HepG2 (cell line): ENCODE measurements around the gene RPLP1. TPM values are rescaled to one million over a fixed set of nuclear protein-coding genes. Genes with fewer than 3 reads are reported as not detected.

Source experiments
- ARNT2 ChIP-seq: sonication (generic); formaldehyde crosslinking; IDR thresholded peaks from 2 replicates; pipeline ENCODE4 v1.8.0; 2022; ENCODE audit warnings: mild to moderate bottlenecking, low read depth, missing genetic modification reagents, moderate library complexity
- ATF1 ChIP-seq: IDR thresholded peaks from 2 replicates; pipeline ENCODE4 v1.6.1; 2016; ENCODE audit warnings: mild to moderate bottlenecking, control low read depth
- CC2D1A ChIP-seq: sonication (generic); formaldehyde crosslinking; IDR thresholded peaks from 2 replicates; pipeline ENCODE4 v1.8.1; 2023; ENCODE audit warnings: mild to moderate bottlenecking, missing genetic modification reagents
- CSRNP1 ChIP-seq: sonication (generic); formaldehyde crosslinking; IDR thresholded peaks from 2 replicates; pipeline ENCODE4 v1.8.1; 2023; ENCODE audit warnings: mild to moderate bottlenecking, missing genetic modification reagents
- EHMT2 ChIP-seq: fragments of 200-600 bp; sonication (generic); IDR thresholded peaks from 2 replicates; pipeline ENCODE4 v1.7.0; 2017; ENCODE audit warnings: antibody characterized with exemption, low read depth, low read length, borderline replicate concordance
- ELF3 ChIP-seq: IDR thresholded peaks from 2 replicates; pipeline ENCODE4 v1.6.1; 2016; ENCODE audit warnings: missing genetic modification reagents, missing compliant biosample characterization
- ELF4 ChIP-seq: sonication (generic); formaldehyde crosslinking; IDR thresholded peaks from 2 replicates; pipeline ENCODE4 v1.5.0; 2020; ENCODE audit warnings: missing genetic modification reagents, mild to moderate bottlenecking, moderate library complexity, borderline replicate concordance
- ESRRA ChIP-seq: sonication (generic); formaldehyde crosslinking; IDR thresholded peaks from 2 replicates; pipeline ENCODE4 v1.5.1; 2020; ENCODE audit warnings: mild to moderate bottlenecking, low read depth, missing genetic modification reagents
- MED8 ChIP-seq: sonication (generic); formaldehyde crosslinking; IDR thresholded peaks from 2 replicates; pipeline ENCODE4 v1.8.1; 2023; ENCODE audit warnings: mild to moderate bottlenecking, missing genetic modification reagents; ENCODE audit not compliant: insufficient replicate concordance
- MYC ChIP-seq: sonication (generic); formaldehyde crosslinking; IDR thresholded peaks from 2 replicates; pipeline ENCODE4 v1.9.0; 2021; ENCODE audit warnings: missing genetic modification reagents, borderline replicate concordance
- NAIF1 ChIP-seq: sonication (generic); formaldehyde crosslinking; IDR thresholded peaks from 2 replicates; pipeline ENCODE4 v1.5.0; 2020; ENCODE audit warnings: mild to moderate bottlenecking, missing genetic modification reagents, borderline replicate concordance
- NFKBIZ ChIP-seq: IDR thresholded peaks from 2 replicates; pipeline ENCODE4 v1.6.1; 2018; ENCODE audit warnings: missing genetic modification reagents, missing compliant biosample characterization
- POLR2AphosphoS5 ChIP-seq: IDR thresholded peaks from 2 replicates; pipeline ENCODE4 v1.6.1; 2012; ENCODE audit warnings: low read depth, low read length
- RBFOX2 ChIP-seq: fragments of 200-400 bp; formaldehyde crosslinking; IDR thresholded peaks from 2 replicates; pipeline ENCODE4 v1.6.1; 2017; ENCODE audit warnings: low read depth, mild to moderate bottlenecking, low read length
- SKI ChIP-seq: fragments of 450-650 bp; IDR thresholded peaks from one replicate; pipeline ENCODE4 v1.6.1; 2018; ENCODE audit warnings: mild to moderate bottlenecking; ENCODE audit not compliant: partially characterized antibody
- TEF ChIP-seq: sonication (generic); formaldehyde crosslinking; IDR thresholded peaks from 2 replicates; pipeline ENCODE4 v1.5.0; 2020; ENCODE audit warnings: missing genetic modification reagents
- ZNF34 ChIP-seq: sonication (generic); formaldehyde crosslinking; IDR thresholded peaks from 2 replicates; pipeline ENCODE4 v1.4.0; 2020; ENCODE audit warnings: mild to moderate bottlenecking, missing genetic modification reagents, borderline replicate concordance
- ZNF446 ChIP-seq: sonication (generic); formaldehyde crosslinking; IDR thresholded peaks from 2 replicates; pipeline ENCODE4 v1.5.0; 2020; ENCODE audit warnings: mild to moderate bottlenecking, missing genetic modification reagents
- ZNF574 ChIP-seq: sonication (generic); formaldehyde crosslinking; IDR thresholded peaks from 2 replicates; pipeline ENCODE4 v1.4.0; 2020; ENCODE audit warnings: missing genetic modification reagents
- ZXDC ChIP-seq: sonication (generic); formaldehyde crosslinking; IDR thresholded peaks from 2 replicates; pipeline ENCODE4 v1.5.0; 2020; ENCODE audit warnings: mild to moderate bottlenecking, missing genetic modification reagents
- polyA plus RNA-seq, 8 experiments: library from polyadenylated mRNA; depleted of rRNA in 3 of 8; stranded (reverse) in 7 of 8; unstranded in 1 of 8; fragments of >200 nt; fragmentation: Illumina TruSeq in 4 of 8; extraction: Trizol in 4 of 8; gene quantifications; 2 replicates each; pipeline versions ENCODE4 v1.2.1 to v1.2.3, GENCODE V29; 2011 to 2016; ENCODE audit warnings: low read depth in 4 of 8, missing spikeins in 1 of 8, mixed read lengths in 1 of 8; ENCODE audit not compliant: insufficient read depth in 1 of 8
- total RNA-seq, 5 experiments: library from RNA; depleted of rRNA; stranded (reverse); fragments of >200 nt; fragmentation: Illumina TruSeq; extraction: Trizol; gene quantifications; 2 replicates each; pipeline ENCODE4 v1.2.3, GENCODE V29; 2016; ENCODE audit warnings: low read depth in 1 of 5

RPLP1 gene
- total and polyA plus RNA-seq, 2 of the 13 experiments (the other 11 are each of a cell fraction or from before 2014, with no cell fraction given) = 817 to 929 TPM

- TF ChIP-seq ZXDC (CRISPR knock-in tag) = no peak; the same call in 1 of the 2 replicates
- TF ChIP-seq ZNF34 (CRISPR knock-in tag) = no peak
- TF ChIP-seq MED8 (CRISPR knock-in tag) = peak; percentile 76
- peak; percentile 57; the same call in 1 of the 2 replicates for TF ChIP-seq ZNF446 (CRISPR knock-in tag)
- peak; percentile 95 for TF ChIP-seq ARNT2 (CRISPR knock-in tag)
- no peak for TF ChIP-seq EHMT2
- TF ChIP-seq CSRNP1 = peak; percentile 92
- TF ChIP-seq SKI = no peak
- no peak for TF ChIP-seq ESRRA
- no peak; the same call in 1 of the 2 replicates for TF ChIP-seq ELF4 (CRISPR knock-in tag)
- peak; percentile 66; the same call in 1 of the 2 replicates for TF ChIP-seq CC2D1A (CRISPR knock-in tag)
- peak; percentile 68; the same call in 1 of the 2 replicates for TF ChIP-seq TEF (CRISPR knock-in tag)
- peak; percentile 45; the same call in 1 of the 2 replicates for TF ChIP-seq ATF1
- peak; percentile 13; the same call in 1 of the 2 replicates for TF ChIP-seq NAIF1
- TF ChIP-seq NFKBIZ (CRISPR knock-in tag) = 0 out of 2 replicates have a peak, but pooled peaks have one; percentile 69
- TF ChIP-seq ELF3 (CRISPR knock-in tag) = peak; percentile 17
- TF ChIP-seq ZNF574 (CRISPR knock-in tag) = peak; percentile 89
- TF ChIP-seq POLR2AphosphoS5 = peak; percentile 99
- peak; percentile 99 for TF ChIP-seq RBFOX2
- TF ChIP-seq MYC = peak; percentile 95
Observed at GRCh38 chr15:69452692-69453521, at the start of gene RPLP1 (continued).
